H1 (cell line): ENCODE results near the gene RASGEF1C. TPM values are rescaled to one million over a fixed set of nuclear protein-coding genes. Genes with fewer than 3 reads are reported as not detected.
A peak's percentile ranks its signal among the peaks of the same experiment; 100 is the strongest.
"Not testable (repeated sequence)": the region's sequence is repeated elsewhere in the genome, so short reads cannot be mapped to it uniquely, and the experiment has no call there.

ENCODE experiments used
- CTCF ChIA-PET: fragments of 300-600 bp; sonication (Branson Sonifier 250); formaldehyde crosslinking; loops from one replicate; lab custom pipeline; 2021; ENCODE audit not compliant: partially characterized antibody; lab: Charles Lee
- POLR2A ChIA-PET: fragments of 300-600 bp; sonication (Branson Sonifier 250); formaldehyde crosslinking; loops from one replicate; lab custom pipeline; 2021; ENCODE audit warnings: inconsistent platforms; ENCODE audit not compliant: partially characterized antibody; lab: Charles Lee
- DNase-seq, 2 experiments: peaks; one replicate each; pipeline versions ENCODE4 v3.0.0 to v3.0.0-alpha.2; 2010 to 2022; ENCODE audit warnings: low spot score in 2 of 2, low read depth in 1 of 2, mixed read lengths in 1 of 2
- FAIRE-seq: peaks from 2 replicates; lab custom pipeline; 2011; peaks lifted over from hg19 to GRCh38; lab: Jason Lieb, UNC
- H2AFZ ChIP-seq: 2 replicates; pipeline ENCODE4 v1.8.1; 2012; ENCODE audit warnings: low read length, inconsistent platforms
- H2AK5ac ChIP-seq: 2 replicates; pipeline ENCODE4 v1.6.1; 2013; ENCODE audit warnings: low read depth, low read length
- H2BK120ac ChIP-seq: replicated peaks from 2 replicates; pipeline ENCODE3; 2013; ENCODE audit warnings: low read depth, low read length, inconsistent platforms
- H2BK12ac ChIP-seq: 2 replicates; pipeline ENCODE4 v1.6.1; 2013; ENCODE audit warnings: low read depth, low read length
- H2BK15ac ChIP-seq: 2 replicates; pipeline ENCODE4 v1.6.1; 2013; ENCODE audit warnings: low read length
- H2BK20ac ChIP-seq: 2 replicates; pipeline ENCODE4 v1.6.1; 2013; ENCODE audit warnings: low read length
- H2BK5ac ChIP-seq: 2 replicates; pipeline ENCODE4 v1.6.1; 2013; ENCODE audit warnings: low read depth, low read length
- H3K14ac ChIP-seq: 2 replicates; pipeline ENCODE4 v1.6.1; 2013; ENCODE audit warnings: inconsistent platforms; ENCODE audit not compliant: insufficient read length
- H3K18ac ChIP-seq: 2 replicates; pipeline ENCODE4 v1.6.1; 2013; ENCODE audit warnings: low read length; ENCODE audit errors: extremely low read depth
- H3K23ac ChIP-seq: 2 replicates; pipeline ENCODE4 v1.6.1; 2013; ENCODE audit warnings: inconsistent platforms; ENCODE audit not compliant: insufficient read length
- H3K23me2 ChIP-seq: 2 replicates; pipeline ENCODE4 v1.6.1; 2013; ENCODE audit warnings: low read depth, low read length
- H3K27ac ChIP-seq: 2 replicates; pipeline ENCODE4 v1.6.1; 2011; ENCODE audit warnings: low read depth, low read length, inconsistent platforms
- H3K27me3 ChIP-seq, 4 experiments: replicated peaks in 1 of 4; 1 replicate in 1 of 4; 2 replicates in 3 of 4; pipeline versions ENCODE4 v1.6.1 to v1.8.1; 2011 to 2013; ENCODE audit warnings: low read length in 3 of 4, mild to moderate bottlenecking in 3 of 4, inconsistent platforms in 2 of 4, mixed read lengths in 2 of 4, moderate library complexity in 1 of 4; ENCODE audit not compliant: control insufficient read depth in 3 of 4, insufficient read depth in 3 of 4; ENCODE audit errors: extremely low read depth in 1 of 4
- H3K36me3 ChIP-seq, 4 experiments: 2 replicates each; pipeline versions ENCODE4 v1.6.1 to v1.8.1; 2011 to 2013; ENCODE audit warnings: mild to moderate bottlenecking in 4 of 4, low read length in 3 of 4, moderate library complexity in 2 of 4, control low read depth in 1 of 4, inconsistent platforms in 1 of 4; ENCODE audit not compliant: insufficient read depth in 4 of 4, control insufficient read depth in 2 of 4
- H3K4ac ChIP-seq: replicated peaks from 2 replicates; pipeline ENCODE3; 2013; ENCODE audit warnings: low read length, low read depth, mixed read lengths, inconsistent platforms; ENCODE audit not compliant: insufficient read length
- H3K4me1 ChIP-seq, 4 experiments: replicated peaks in 1 of 4; 1 replicate in 1 of 4; 2 replicates in 3 of 4; pipeline versions ENCODE4 v1.6.1 to v1.8.1; 2011 to 2013; ENCODE audit warnings: low read length in 3 of 4, inconsistent platforms in 2 of 4, mixed read lengths in 1 of 4; ENCODE audit not compliant: insufficient read depth in 4 of 4, control insufficient read depth in 3 of 4
- H3K4me2 ChIP-seq, 2 experiments: 2 replicates each; pipeline versions ENCODE4 v1.6.1 to v1.8.1; 2011 to 2013; ENCODE audit warnings: low read depth in 2 of 2, low read length in 2 of 2, control low read depth in 1 of 2, inconsistent platforms in 1 of 2, mild to moderate bottlenecking in 1 of 2; ENCODE audit not compliant: insufficient read depth in 1 of 2
- H3K4me3 ChIP-seq, 4 experiments: fragments of 200-600, 300-600 bp in 1 of 4; sonication (generic), shearing (Covaris generic), sonication (Bioruptor Twin) in 1 of 4; 2 replicates each; pipeline versions ENCODE4 v1.5.1 to v1.8.1; 2011 to 2016; ENCODE audit warnings: low read length in 4 of 4, low read depth in 3 of 4, control low read depth in 2 of 4, inconsistent platforms in 2 of 4, mild to moderate bottlenecking in 2 of 4, mixed read lengths in 1 of 4, moderate library complexity in 1 of 4; ENCODE audit not compliant: insufficient read depth in 2 of 4; ENCODE audit errors: extremely low read depth in 1 of 4
- H3K56ac ChIP-seq: replicated peaks from 2 replicates; pipeline ENCODE3; 2013; ENCODE audit warnings: low read depth, mild to moderate bottlenecking, mixed read lengths, low read length, inconsistent platforms; ENCODE audit not compliant: insufficient read length
- H3K79me1 ChIP-seq: 2 replicates; pipeline ENCODE4 v1.6.1; 2013; ENCODE audit warnings: low read depth, low read length, control low read depth
- H3K79me2 ChIP-seq, 2 experiments: 2 replicates each; pipeline versions ENCODE4 v1.6.1 to v1.8.1; 2012 to 2013; ENCODE audit warnings: low read length in 2 of 2, mild to moderate bottlenecking in 2 of 2, inconsistent platforms in 1 of 2; ENCODE audit not compliant: insufficient read depth in 2 of 2, control insufficient read depth in 1 of 2
- H3K9ac ChIP-seq, 4 experiments: replicated peaks in 1 of 4; 1 replicate in 1 of 4; 2 replicates in 3 of 4; pipeline versions ENCODE4 v1.6.1 to v1.8.1; 2011 to 2013; ENCODE audit warnings: low read depth in 3 of 4, low read length in 3 of 4, control low read depth in 2 of 4, mild to moderate bottlenecking in 2 of 4, moderate library complexity in 2 of 4, inconsistent platforms in 1 of 4; ENCODE audit errors: extremely low read depth in 1 of 4
- H3K9me3 ChIP-seq, 2 experiments: 2 replicates each; pipeline versions ENCODE4 v1.6.1 to v1.8.1; 2012 to 2013; ENCODE audit warnings: mild to moderate bottlenecking in 2 of 2, moderate library complexity in 2 of 2, control low read depth in 1 of 2, inconsistent platforms in 1 of 2, low read depth in 1 of 2, low read length in 1 of 2, mixed read lengths in 1 of 2; ENCODE audit not compliant: insufficient read depth in 2 of 2
- H4K20me1 ChIP-seq, 2 experiments: replicated peaks in 1 of 2; 2 replicates each; pipeline versions ENCODE3 to v1.8.1; 2011 to 2013; ENCODE audit warnings: inconsistent platforms in 2 of 2, low read length in 2 of 2, mild to moderate bottlenecking in 1 of 2; ENCODE audit not compliant: insufficient read depth in 2 of 2, control insufficient read depth in 1 of 2
- H4K5ac ChIP-seq: 2 replicates; pipeline ENCODE4 v1.6.1; 2013; ENCODE audit warnings: low read length, low read depth, mixed read lengths, inconsistent platforms; ENCODE audit not compliant: insufficient read length
- H4K8ac ChIP-seq: 2 replicates; pipeline ENCODE4 v1.8.0; 2013; ENCODE audit warnings: mild to moderate bottlenecking, moderate library complexity, low read length, inconsistent platforms; ENCODE audit not compliant: insufficient read depth; ENCODE audit errors: extremely low read depth
- H4K91ac ChIP-seq: replicated peaks from 2 replicates; pipeline ENCODE3; 2013; ENCODE audit warnings: low read length, mixed read lengths, inconsistent platforms; ENCODE audit not compliant: insufficient read length
- SP1 ChIP-seq: IDR thresholded peaks from 2 replicates; pipeline ENCODE4 v1.6.1; 2011; ENCODE audit warnings: low read depth, low read length
- WGBS, 2 experiments: shearing (Covaris generic) in 1 of 2; methylation state at CpG; one replicate each; pipeline versions ENCODE4 v1.1.6 to v1.1.7; 2013 to 2015; ENCODE audit warnings: low lambda C conversion rate in 2 of 2, mixed read lengths in 2 of 2, inconsistent platforms in 1 of 2, low coverage in 1 of 2, missing lambda C conversion rate in 1 of 2; ENCODE audit not compliant: insufficient replicate concordance in 2 of 2, insufficient coverage in 1 of 2, insufficient read length in 1 of 2; ENCODE audit errors: extremely low coverage in 1 of 2, missing lambda C conversion rate in 1 of 2; 5-methylcytosine and 5-hydroxymethylcytosine counted together
- polyA plus RNA-seq, 7 experiments: library from polyadenylated mRNA; depleted of rRNA in 3 of 7; stranded (reverse) in 5 of 7; unstranded in 2 of 7; fragments of >200 nt in 5 of 7; fragments of 200-250 nt in 2 of 7; gene quantifications; 1 replicate in 5 of 7; 2 replicates in 1 of 7; 4 replicates in 1 of 7; pipeline versions ENCODE4 v1.2.1 to v1.2.3, GENCODE V29; 2011 to 2013; ENCODE audit warnings: missing spikeins in 2 of 7, mixed read lengths in 2 of 7
- total RNA-seq: library from RNA; stranded (reverse); fragmentation: NEBNext Ultra II Directional; extraction: Animal tissue kit (Norgen Biotek cat#: 25700); gene quantifications from 2 replicates; pipeline ENCODE4 v1.2.1, GENCODE V29; 2021

The RASGEF1C gene
- total and polyA plus RNA-seq, 2 of the 8 experiments (the other 6 are each of a cell fraction or from before 2014, with no cell fraction given), result 0.26 to 0.61 TPM

DNA sequence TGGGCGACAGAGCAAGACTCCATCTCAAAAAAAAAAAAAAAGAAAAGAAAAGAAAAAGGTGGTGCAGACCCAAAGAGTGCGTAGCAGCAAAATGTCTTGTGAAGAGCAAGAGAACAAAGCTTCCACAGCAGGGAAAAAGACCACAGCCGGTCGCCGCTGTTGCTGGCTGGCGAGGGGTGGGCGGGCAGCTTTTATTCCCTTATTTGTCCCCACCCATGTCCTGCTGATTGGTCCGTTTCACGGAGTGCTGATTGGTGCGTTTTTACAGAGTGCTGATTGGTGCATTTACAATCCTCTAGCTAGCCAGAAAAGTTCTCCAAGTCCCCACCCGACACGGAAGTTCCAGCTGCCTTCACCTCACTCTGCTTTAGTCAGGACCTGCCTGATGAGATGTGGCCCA is 1.1 kb upstream of the RASGEF1C start:
- 88% methylated on average over 7 of the region's 12 CpGs; no CpG with 5 or more reads in 1 of the 2 experiments for WGBS, 2 experiments
- ChIA-PET POLR2A (interaction anchor here (1.6 kb wide), 1 partner anchor 12 kb away, joined by 4 read pairs; no protein-coding TSS in a partner anchor), CTCF (interaction anchor here (0.7 to 6.5 kb wide), 16 partner anchors 12 to 261 kb away, joined by 3 to 61 read pairs (median 3); no protein-coding TSS in a partner anchor)
- not testable (repeated sequence) for H3K56ac ChIP-seq, H4K5ac ChIP-seq, H2BK20ac ChIP-seq, FAIRE-seq, H3K9me3 ChIP-seq, H3K79me2 ChIP-seq, H3K4me2 ChIP-seq, H3K4me3 ChIP-seq, H2AK5ac ChIP-seq, H3K9ac ChIP-seq, H3K79me1 ChIP-seq, H2BK5ac ChIP-seq, H2BK12ac ChIP-seq, H3K23ac ChIP-seq, H3K4ac ChIP-seq, H3K4me1 ChIP-seq, DNase-seq, H3K18ac ChIP-seq, H2BK120ac ChIP-seq, H2BK15ac ChIP-seq, H3K14ac ChIP-seq, H2AFZ ChIP-seq, H4K91ac ChIP-seq, H4K8ac ChIP-seq, H3K27ac ChIP-seq, H3K36me3 ChIP-seq
- H4K20me1 ChIP-seq, result peaks cover 0 to 14% of the 10 kb centered on the region in 2 experiments
- peaks cover 8 to 31% (median 21%) of the 10 kb centered on the region in 4 experiments; a peak in 6 of 7 replicates for H3K27me3 ChIP-seq
- H3K23me2 ChIP-seq, result peaks cover 11% of the 10 kb centered on the region
- 0 out of 2 replicates have a peak, but pooled peaks have one; percentile 11 for TF ChIP-seq SP1
